GM19239 (cell line): ENCODE measurements around the gene GNAO1.

Experiments
- DNase-seq: peaks from one replicate; pipeline ENCODE4 v3.0.0; 2011; ENCODE audit warnings: low spot score; ENCODE audit not compliant: insufficient read length
- FAIRE-seq: peaks from 2 replicates; lab custom pipeline; 2011; peaks lifted over from hg19 to GRCh38; lab: Jason Lieb, UNC

The GNAO1 gene

DNA sequence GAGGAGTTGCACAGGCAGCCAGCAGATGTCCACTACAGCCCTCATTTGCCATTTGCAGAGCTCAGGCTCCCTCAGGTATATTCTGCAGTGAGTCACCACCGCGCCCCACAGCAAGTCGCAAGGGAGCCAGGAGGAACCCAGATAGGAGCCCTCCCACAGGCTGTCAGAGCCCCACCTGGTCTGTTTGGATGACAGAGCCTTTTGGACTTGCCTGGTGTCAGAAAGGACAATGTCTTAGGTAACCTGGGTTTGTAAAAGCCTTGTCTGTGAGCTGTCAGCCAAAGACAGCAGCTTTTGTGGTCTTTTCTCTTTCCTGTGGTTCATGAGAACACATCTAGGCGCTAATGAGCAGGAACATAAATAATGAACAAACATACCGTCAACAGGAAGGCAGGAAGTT lies 70.9 kb downstream of the GNAO1 start:
- DNase-seq (no peak), FAIRE-seq (no peak)

DNA sequence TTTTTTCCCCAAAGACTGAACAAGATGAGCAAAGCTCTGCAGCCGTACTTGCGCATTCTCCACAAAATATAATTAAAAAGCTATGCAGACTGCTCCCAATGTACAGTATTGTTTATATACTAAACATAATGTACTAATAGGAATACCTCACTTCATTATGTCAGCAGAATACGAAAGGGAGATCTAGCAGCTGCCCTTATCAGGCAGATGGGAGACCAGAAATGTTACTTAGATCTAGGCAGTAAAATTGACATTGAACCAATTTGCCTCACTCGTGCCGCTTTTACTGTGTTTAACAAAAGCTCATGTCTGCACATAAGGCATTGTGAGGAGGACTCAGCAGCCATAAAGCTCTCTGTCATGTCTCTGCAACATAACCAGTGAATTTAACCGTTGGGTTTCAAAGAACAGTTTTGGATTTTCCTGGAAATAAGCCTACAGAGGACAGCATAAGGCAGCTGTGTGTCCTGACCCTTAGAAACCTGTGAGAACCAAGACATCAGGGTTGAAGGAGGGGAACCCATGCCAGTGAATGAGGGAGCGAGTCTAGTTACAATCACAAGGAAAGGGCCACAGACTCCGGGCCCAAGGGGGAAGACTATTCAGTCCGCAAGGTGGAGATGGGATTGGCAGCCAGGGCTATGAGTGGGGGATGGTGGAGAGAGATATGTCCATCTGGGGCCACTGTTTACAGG lies 71.4 kb downstream of the GNAO1 start:
- DNase-seq (no peak), FAIRE-seq (no peak)

DNA sequence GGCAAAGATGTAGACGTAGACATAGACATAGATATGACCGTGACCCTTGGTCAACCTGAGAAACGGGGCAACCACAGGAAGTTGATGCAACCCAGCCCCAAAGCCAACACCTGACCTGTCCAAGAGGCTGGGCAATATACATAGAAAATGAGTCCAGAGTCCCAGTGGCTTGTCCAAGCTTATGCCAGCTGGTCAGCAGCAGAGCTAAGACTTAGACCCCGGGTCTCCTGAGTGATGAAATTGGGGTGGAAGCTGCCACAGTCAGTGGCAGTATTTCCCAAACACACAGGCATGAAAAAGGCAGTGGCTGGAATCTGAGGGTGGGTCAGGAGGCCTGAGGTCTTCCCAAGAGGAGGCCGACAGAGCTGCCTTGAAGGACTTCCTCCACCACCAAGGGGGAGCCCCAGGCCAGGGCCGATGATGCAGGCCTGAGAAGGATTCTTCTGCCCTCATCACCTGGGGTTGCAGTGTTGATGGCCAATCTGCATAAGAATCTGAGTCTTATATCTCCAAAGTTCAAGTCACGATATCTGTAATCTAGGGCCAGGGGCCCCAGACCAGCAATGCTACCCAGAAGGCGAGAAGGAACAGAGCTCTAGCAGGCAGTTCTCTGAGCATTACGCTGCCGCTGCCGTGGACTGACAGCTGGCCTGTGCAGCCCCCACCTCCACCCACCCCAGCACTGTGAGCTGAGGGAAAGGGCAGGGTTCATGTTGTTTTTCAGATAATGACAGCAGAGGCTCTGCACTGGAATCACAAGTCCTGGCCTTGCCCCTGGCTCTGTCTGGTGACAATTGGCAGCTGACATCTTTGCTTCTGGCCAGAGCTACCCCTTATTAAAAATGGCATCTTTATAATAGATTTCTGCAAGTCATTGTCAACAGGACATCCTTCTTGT lies 72.7 kb downstream of the GNAO1 start:
- FAIRE-seq (no peak), DNase-seq (no peak)

- DNase-seq (no peak), FAIRE-seq (no peak)
These were observed 73.3 kb downstream of the GNAO1 start for GRCh38 chr16:56264609-56264972.

DNA sequence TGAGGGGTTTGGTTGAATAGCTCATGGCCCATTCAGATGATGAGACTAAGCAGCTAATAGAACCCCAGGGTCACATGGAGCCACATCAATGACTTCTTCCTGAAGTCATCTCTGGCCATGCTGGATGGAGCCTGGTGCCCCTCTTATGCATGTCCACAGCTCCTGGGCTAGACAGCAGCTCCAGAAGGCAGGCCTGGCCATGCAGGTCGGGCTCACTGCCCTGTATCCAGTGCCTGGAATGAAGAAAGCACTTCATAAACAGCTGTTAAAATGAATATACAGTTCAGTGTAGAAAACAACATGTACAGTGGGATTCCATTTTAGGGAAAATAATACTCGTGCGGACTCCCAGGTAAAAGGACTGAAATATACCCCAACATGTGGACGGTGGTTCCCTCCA lies 73.9 kb downstream of the GNAO1 start:
- DNase-seq (no peak), FAIRE-seq (no peak)

DNA sequence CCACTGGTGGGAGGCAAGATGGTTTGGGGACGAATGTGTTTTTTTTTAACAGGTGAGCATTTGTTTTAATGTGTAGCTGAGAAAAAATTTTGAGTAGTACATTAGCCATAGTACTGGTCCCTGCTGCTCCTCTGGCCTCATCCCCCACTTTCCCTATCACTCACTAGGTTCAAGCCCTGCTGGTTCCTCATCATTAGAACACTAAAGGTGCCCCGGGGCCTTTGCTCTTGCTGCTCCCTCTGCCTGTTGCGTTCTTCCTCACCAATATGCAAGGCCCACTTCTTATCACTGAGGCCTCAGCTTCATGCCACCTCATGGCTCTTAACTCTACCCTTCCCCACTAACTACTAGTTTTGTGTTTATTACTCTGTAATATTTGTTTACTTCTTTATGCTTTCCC lies 74.5 kb downstream of the GNAO1 start:
- no peak for FAIRE-seq

GRCh38 chr16:56266641-56267607 lies 75.6 kb downstream of the GNAO1 start:
- FAIRE-seq: no peak

More for the DNA sequence above, 74.5 kb downstream of the GNAO1 start:
- no peak for DNase-seq

DNA sequence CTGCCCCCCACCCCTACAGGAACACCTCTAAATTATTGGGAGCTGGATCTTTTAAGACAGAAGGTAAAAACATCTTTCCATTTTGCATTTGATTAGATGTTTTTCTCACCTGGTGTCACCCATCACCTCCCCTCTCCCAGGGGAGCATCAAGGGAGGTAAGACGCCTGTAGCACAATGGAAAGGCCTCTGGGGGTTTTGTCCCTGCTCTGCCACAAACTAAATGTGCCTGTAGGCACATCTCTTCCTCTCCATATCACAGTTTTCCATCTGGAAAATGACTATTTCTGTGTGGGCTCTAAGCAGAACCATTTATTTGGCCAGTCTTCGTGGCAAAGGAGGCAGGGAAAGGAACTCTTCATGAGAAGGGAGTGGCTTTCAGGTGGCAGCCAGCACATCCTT lies 76.6 kb downstream of the GNAO1 start:
- FAIRE-seq (no peak), DNase-seq (no peak)

More at GRCh38 chr16:56266641-56267607, 75.6 kb downstream of the GNAO1 start:
- DNase-seq: no peak

GRCh38 chr16:56268799-56269198 lies 77.5 kb downstream of the GNAO1 start:
- no peak for FAIRE-seq

DNA sequence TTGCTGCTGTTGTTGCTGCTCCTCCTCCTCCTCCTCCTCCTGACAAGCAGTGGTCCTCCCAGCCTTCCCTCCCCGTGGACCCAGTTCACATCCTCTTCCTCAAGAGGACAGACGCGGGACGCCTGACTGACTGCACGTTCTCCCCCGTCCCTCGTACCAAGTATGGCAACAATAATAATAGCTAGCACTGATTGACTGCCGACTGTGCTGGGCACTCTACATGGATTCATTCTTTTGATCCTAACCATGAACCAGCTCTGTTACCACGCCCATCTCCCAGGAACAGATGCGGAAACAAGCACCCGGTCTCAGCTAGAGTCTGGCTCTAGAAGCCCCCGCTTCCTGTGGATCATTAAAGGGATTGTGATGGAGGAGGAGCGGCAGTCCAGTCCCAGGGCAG lies 78.0 kb downstream of the GNAO1 start:
- FAIRE-seq (no peak), DNase-seq (no peak)

More at GRCh38 chr16:56268799-56269198, 77.5 kb downstream of the GNAO1 start:
- DNase-seq: no peak

DNA sequence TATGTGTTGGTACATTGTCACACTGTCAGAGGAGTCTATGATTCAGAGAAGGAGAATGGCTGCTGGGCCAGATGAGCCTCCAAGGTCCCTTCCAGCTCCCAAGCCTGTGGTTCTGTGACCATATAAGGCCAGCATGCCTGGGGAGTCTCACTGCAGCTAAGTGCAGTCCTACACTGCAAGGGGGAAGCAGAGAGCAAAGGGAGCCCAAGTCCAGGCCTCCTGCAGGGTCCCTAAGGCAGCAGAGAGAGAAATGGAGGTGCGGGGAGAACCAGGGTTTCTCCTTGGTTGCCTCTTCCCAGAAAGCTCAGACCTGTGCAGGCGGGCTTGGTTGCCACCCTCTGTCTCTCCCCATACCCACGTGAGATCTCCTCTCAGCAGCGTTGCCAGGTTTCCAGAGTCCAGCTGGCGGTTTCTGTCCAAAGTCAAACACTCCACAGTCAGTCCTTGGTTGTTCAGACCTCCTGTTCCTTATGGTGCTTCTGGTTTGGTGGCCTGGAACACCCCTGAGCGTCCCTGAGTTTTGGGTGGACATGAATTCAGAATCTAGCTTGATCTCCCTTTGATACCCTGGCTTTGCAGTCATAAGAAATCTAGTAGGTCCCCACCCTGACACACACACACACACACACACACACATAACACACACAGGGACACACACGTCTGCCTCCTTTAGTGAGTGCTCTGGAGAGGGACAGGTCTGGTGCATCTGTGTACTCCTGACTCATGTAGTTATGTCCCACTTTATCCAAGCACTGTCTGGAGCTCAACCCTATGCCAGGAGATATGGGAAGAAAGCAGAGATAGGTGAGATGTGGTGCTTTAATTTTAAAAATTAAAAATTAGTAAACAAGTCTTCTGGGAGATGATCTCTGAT lies 78.8 kb downstream of the GNAO1 start:
- no peak for DNase-seq
- FAIRE-seq: no peak

DNA sequence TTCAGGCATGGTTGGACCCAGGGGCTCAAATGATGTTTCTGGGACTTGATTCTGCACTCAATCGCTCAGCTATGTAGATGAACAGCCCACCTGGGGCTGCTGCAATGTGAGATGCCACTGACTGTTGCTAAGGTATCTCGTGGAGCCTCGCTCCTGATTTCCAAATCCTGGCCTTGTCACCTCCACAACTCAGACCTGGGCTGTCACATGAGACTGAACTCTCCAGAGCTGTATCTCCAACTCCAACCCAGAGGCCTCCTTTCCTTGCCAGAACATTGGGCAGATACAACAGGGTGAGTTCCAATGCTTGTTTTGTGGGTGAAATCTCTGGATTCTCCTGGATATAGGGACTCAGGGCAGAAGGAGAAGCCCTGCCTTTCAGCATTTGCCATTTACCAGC lies 79.5 kb downstream of the GNAO1 start:
- no peak for FAIRE-seq
- DNase-seq: no peak

DNA sequence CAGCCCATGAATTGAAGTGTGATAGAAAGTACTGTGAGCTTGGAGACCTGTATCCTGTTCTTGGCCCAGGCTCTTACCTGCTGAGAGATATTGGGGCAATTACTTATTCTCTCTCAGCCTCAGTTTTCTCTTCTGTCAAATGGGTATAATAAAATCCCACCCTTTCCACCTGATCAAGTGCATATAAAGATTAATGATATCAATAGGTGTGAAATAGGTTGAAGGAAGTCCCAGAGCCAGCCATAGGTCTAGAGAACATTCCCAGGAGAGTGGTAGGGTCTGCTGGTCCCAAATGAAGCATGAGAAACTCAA lies 81.2 kb downstream of the GNAO1 start:
- FAIRE-seq: no peak

DNA sequence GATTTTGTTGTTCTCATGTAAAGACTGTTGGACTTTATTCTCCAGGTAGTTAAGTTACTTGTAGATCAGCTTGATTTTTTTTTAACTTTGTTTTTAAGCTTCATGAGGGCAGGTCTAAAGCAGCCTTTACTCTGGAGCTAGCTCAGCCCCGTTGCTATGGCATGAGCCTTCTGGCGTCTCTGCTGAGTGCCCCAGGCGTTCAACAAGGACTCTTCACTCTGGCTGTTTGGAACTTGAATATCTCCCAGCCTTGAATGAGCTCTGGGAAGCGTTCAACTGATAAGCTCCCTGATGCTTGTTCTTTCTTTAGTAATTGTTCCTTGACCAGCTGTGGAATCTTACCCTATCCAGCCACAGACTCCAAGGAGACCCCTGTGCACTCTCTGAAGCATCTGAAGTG lies 82.3 kb downstream of the GNAO1 start:
- no peak for FAIRE-seq
- no peak for DNase-seq

More for the DNA sequence above, 81.2 kb downstream of the GNAO1 start:
- no peak for DNase-seq

- FAIRE-seq: no peak
- DNase-seq: no peak
These were observed 83.1 kb downstream of the GNAO1 start for GRCh38 chr16:56274369-56274768.

DNA sequence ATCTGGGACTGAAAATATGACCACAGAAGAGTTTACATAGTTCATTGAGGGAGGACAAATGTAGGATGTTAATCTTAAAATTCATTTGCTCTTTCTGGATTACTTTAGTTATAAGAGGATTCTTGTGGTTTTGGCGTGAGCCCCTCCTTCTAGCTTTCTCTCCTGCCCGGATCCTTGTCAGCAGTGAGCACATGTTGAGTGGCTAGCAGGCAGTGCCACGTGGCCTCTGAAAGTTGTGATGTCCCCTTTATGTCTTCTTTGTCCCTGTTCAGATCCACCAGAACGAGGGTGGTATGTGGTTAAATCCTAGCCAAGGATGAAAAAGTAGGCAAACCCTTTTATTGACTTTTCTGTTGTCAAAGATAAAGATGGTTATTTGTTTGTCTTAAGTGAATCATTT lies 83.8 kb downstream of the GNAO1 start:
- DNase-seq (no peak), FAIRE-seq (no peak)

DNA sequence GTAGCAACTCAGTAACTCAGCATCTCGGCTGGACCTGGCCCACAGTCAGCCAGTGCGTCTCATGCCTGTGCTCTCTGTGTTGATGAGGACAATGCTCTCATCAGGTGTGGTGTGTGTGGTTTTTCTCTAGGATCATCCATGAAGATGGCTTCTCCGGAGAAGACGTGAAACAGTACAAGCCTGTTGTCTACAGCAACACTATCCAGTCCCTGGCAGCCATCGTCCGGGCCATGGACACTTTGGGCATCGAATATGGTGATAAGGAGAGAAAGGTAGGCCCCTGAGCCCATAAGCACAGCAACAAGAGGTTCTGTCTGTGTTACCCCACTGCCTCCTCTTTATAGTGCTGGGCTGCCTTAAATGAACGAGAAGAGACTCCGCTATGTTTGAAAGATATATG lies 84.5 kb downstream of the GNAO1 start:
- no peak for DNase-seq
- no peak for FAIRE-seq

DNA sequence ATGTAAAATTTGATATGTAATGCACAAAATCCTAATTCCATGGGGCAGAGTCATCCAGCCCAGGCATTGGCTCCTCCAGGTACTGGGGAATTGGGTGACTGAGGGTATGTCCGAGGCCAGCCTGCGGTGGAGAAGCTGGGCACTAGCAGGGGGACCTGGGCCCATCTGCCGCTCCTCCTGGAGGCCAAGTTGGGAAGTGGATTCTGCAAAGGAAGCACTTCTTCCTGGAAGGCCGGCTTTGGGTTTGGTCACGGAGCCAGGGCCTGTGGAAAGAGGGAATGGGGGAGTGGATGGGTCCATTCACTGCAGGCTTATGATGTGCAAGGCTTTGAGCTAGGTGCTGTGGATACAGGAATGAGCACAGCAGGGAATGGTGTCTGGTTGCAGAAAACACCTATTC lies 85.8 kb downstream of the GNAO1 start:
- DNase-seq (no peak), FAIRE-seq (no peak)

- FAIRE-seq (no peak), DNase-seq (no peak)
These were observed 87.0 kb downstream of the GNAO1 start for GRCh38 chr16:56278196-56278855.
